Measurements from ENCODE around the gene MYO10. TPM values are rescaled to one million over a fixed set of nuclear protein-coding genes. Genes with fewer than 3 reads are reported as not detected.
A peak's percentile ranks its signal among the peaks of the same experiment; 100 is the strongest.

Gene MYO10
- total RNA-seq, 1 experiment from 2014 or later, result 71.9 TPM

- TF ChIP-seq CTCF (IDR thresholded peaks at IDR 0.05) (no peak), SIN3A (IDR thresholded peaks at IDR 0.05; ENCODE audit: borderline replicate concordance, insufficient read depth, low read depth, low read length) (no peak), REST (IDR thresholded peaks at IDR 0.05; ENCODE audit: insufficient read depth in 1 of 2, low read depth in 2 of 2, low read length in 1 of 2) (no peak), POLR2AphosphoS5 (IDR thresholded peaks at IDR 0.05; ENCODE audit: low read depth, low read length) (no peak), TCF7L2 (IDR thresholded peaks at IDR 0.05; ENCODE audit: low read depth, low read length) (no peak)
- POLR2A ChIA-PET, result no interaction called here
- H3K4me1 ChIP-seq (ENCODE audit: control insufficient read depth, insufficient read depth, low read length), result no peaks in the 10 kb centered on the region
- no peak overlapping the region for H3K27ac ChIP-seq (ENCODE audit: low read length)
- no TSS peak for BruUV-seq (replicated peaks)
- H3K4me3 ChIP-seq (ENCODE audit: low read depth in 2 of 2, low read length in 2 of 2), result no peak overlapping the region
- intact Hi-C loops (cut with micrococcal nuclease; ENCODE audit: unreplicated experiment), result no loop called here
- peaks cover 14% of the 10 kb centered on the region for H3K36me3 ChIP-seq (ENCODE audit: control insufficient read depth, insufficient read depth, low read length)
- H3K27me3 ChIP-seq (ENCODE audit: control insufficient read depth, insufficient read depth, low read length), result no peaks in the 10 kb centered on the region
- ATAC-seq (no peak), DNase-seq (ENCODE audit: low read depth, low spot score) (no peak)
- no peaks in the 10 kb centered on the region for H3K9me3 ChIP-seq (ENCODE audit: control insufficient read depth, insufficient read depth, low read depth, low read length)
- in situ Hi-C loops (cut with HindIII; ENCODE audit: low pct_unique_long_range_greater_than_20kb, low sequenced_read_pairs), result no loop called here
- CTCF ChIA-PET, result no interaction called here
These were observed 181.5 kb downstream of the MYO10 start for GRCh38 chr5:16754601-16755000.

GRCh38 chr5:16754086-16754485 lies 182.0 kb downstream of the MYO10 start:
- TSS peak; percentile 18 for BruUV-seq (replicated peaks)
- POLR2A ChIA-PET, result no interaction called here

More at GRCh38 chr5:16754086-16754485, 182.0 kb downstream of the MYO10 start:
- no peaks in the 10 kb centered on the region for H3K27me3 ChIP-seq (ENCODE audit: control insufficient read depth, insufficient read depth, low read length)
- no peaks in the 10 kb centered on the region for H3K9me3 ChIP-seq (ENCODE audit: control insufficient read depth, insufficient read depth, low read depth, low read length)
- in situ Hi-C loops (cut with HindIII; ENCODE audit: low pct_unique_long_range_greater_than_20kb, low sequenced_read_pairs) (no loop called here), intact Hi-C loops (cut with micrococcal nuclease; ENCODE audit: unreplicated experiment) (no loop called here)
- H3K27ac ChIP-seq (ENCODE audit: low read length), result no peak overlapping the region
- H3K4me3 ChIP-seq (ENCODE audit: low read depth in 2 of 2, low read length in 2 of 2), result no peak overlapping the region
- TF ChIP-seq TCF7L2 (IDR thresholded peaks at IDR 0.05; ENCODE audit: low read depth, low read length), result no peak
- TF ChIP-seq CTCF (IDR thresholded peaks at IDR 0.05), result no peak
- TF ChIP-seq SIN3A (IDR thresholded peaks at IDR 0.05; ENCODE audit: borderline replicate concordance, insufficient read depth, low read depth, low read length), result no peak
- TF ChIP-seq POLR2AphosphoS5 (IDR thresholded peaks at IDR 0.05; ENCODE audit: low read depth, low read length), result no peak
- no peak for TF ChIP-seq REST (IDR thresholded peaks at IDR 0.05; ENCODE audit: insufficient read depth in 1 of 2, low read depth in 2 of 2, low read length in 1 of 2)
- CTCF ChIA-PET, result interaction anchor here (0.5 kb wide), 1 partner anchor 15 kb away, joined by 6 read pairs; no protein-coding TSS in a partner anchor
- H3K36me3 ChIP-seq (ENCODE audit: control insufficient read depth, insufficient read depth, low read length), result peaks cover 11% of the 10 kb centered on the region
- DNase-seq (ENCODE audit: low read depth, low spot score), result no peak
- no peaks in the 10 kb centered on the region for H3K4me1 ChIP-seq (ENCODE audit: control insufficient read depth, insufficient read depth, low read length)
- ATAC-seq, result no peak

Measured in Panc1 (cell line).